ENCODE measurements around the gene FLOT2. TPM values are rescaled to one million over a fixed set of nuclear protein-coding genes. Genes with fewer than 3 reads are reported as not detected.

FLOT2 gene
- polyA plus RNA-seq, 1 of the 3 experiments (the other 2 are of a cell fraction), result 105 TPM

DNA sequence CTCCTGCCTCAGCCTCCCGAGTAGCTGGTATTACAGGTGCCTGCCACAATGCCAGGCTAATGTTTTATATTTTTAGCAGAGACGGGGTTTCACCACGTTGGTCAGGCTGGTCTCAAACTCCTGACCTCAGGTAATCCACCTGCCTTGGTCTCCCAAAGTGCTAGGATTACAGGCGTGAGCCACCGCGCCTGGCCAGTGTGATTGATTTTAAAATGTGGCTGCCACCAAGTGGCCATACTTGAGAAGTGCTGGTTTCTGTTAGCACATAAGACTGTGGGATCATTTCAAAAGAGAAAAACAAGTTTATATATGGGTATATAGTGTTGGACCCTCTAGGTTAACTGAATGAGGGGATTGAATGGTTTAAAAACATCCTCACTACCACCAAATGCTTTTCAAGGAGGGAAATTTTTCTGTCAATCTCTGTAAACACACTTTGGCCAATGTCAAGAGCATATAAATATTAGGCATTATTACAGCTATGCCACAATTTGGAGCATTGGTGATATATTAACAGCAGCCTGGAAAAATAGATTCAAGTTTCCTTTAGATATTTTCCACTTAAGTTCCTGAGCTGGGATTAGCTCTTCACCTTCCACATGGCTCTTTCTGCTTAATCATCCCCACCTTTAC lies 18.9 kb upstream of the FLOT2 start:
- DNase-seq, result peak; percentile 49
- Histone ChIP-seq H3K36me3 (replicated peaks in 1 of 2; ENCODE audit: control insufficient read depth in 1 of 2, insufficient read depth in 2 of 2, low read length in 1 of 2) (peaks cover 80 to 82% of the 10 kb centered on the region in 2 experiments), H3F3A (replicated peaks; ENCODE audit: insufficient read depth) (peaks cover 17% of the 10 kb centered on the region), H3K4me2 (no peak overlapping the region), H2AFZ (ENCODE audit: low read depth) (no peak overlapping the region), H3K9ac (no peak overlapping the region), H3K9me2 (no peaks in the 10 kb centered on the region), H3K27ac (ENCODE audit: low read depth in 2 of 2, low read length in 1 of 2) (no peak overlapping the region), H4K20me1 (ENCODE audit: insufficient read depth) (0 out of 2 replicates have a peak, but pooled peaks cover under 1% of the 10 kb centered on the region), H3K4me3 (ENCODE audit: low read depth in 2 of 2, low read length in 1 of 2) (peak overlapping the region in 1 of 2 experiments; percentile 33; a peak in 1 of 4 replicates), H3K4me1 (ENCODE audit: control insufficient read depth in 1 of 2, insufficient read depth in 2 of 2, low read depth in 1 of 2, low read length in 1 of 2) (no peaks in the 10 kb centered on the region), H3K9me3 (no peaks in the 10 kb centered on the region), H3K79me2 (ENCODE audit: insufficient read depth) (peaks cover 18% of the 10 kb centered on the region; the same call in 1 of the 2 replicates), H3K27me3 (ENCODE audit: insufficient read depth) (no peaks in the 10 kb centered on the region)
- WGBS (ENCODE audit: low lambda C conversion rate), result 75% methylated on average over 6 of the region's 6 CpGs
- peak; percentile 32; the same call in 1 of the 2 replicates for TF ChIP-seq SMC3 (IDR thresholded peaks at IDR 0.05; ENCODE audit: low read depth, low read length)
- TF ChIP-seq, protein P1, sequence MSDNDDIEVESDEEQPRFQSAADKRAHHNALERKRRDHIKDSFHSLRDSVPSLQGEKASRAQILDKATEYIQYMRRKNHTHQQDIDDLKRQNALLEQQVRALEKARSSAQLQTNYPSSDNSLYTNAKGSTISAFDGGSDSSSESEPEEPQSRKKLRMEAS (IDR thresholded peaks at IDR 0.05; ENCODE audit: low read depth), result no peak
- TF ChIP-seq MEF2A (IDR thresholded peaks at IDR 0.05; ENCODE audit: borderline replicate concordance, low read depth), result no peak
- TF ChIP-seq RAD21 (IDR thresholded peaks at IDR 0.05; ENCODE audit: low read length), result peak; percentile 62
- TF ChIP-seq, protein P2, sequence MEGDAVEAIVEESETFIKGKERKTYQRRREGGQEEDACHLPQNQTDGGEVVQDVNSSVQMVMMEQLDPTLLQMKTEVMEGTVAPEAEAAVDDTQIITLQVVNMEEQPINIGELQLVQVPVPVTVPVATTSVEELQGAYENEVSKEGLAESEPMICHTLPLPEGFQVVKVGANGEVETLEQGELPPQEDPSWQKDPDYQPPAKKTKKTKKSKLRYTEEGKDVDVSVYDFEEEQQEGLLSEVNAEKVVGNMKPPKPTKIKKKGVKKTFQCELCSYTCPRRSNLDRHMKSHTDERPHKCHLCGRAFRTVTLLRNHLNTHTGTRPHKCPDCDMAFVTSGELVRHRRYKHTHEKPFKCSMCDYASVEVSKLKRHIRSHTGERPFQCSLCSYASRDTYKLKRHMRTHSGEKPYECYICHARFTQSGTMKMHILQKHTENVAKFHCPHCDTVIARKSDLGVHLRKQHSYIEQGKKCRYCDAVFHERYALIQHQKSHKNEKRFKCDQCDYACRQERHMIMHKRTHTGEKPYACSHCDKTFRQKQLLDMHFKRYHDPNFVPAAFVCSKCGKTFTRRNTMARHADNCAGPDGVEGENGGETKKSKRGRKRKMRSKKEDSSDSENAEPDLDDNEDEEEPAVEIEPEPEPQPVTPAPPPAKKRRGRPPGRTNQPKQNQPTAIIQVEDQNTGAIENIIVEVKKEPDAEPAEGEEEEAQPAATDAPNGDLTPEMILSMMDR (IDR thresholded peaks at IDR 0.05), result peak; percentile 71
- CTCF ChIA-PET, result interaction anchor here (0.6 to 5.2 kb wide), 24 partner anchors 9 to 592 kb away, joined by 3 to 44 read pairs (median 5); partner anchors contain the start of genes FLOT2, NEK8 and TLCD1
- POLR2A ChIA-PET, result no interaction called here

DNA sequence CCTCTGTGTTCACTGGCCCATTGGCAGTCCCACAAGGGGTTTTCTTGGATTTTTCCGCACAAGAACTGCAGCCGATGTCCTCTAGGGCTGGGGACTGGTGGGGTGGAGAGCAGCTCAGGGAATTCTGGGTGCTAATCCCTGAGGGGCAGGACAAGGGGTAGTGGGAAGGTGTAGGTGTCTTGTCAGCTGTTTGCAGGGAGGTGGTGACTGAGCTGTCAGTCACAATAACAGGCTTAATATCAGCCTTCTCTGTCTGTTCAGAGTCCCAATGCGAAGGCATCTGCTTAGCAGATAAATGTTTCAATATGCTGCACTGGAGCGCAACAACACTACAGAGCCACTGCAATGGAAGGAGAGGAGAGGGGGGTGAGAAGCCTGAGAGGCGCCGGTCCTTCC lies 15.4 kb upstream of the FLOT2 start:
- H3K4me1 ChIP-seq (ENCODE audit: control insufficient read depth in 1 of 2, insufficient read depth in 2 of 2, low read depth in 1 of 2, low read length in 1 of 2), result no peaks in the 10 kb centered on the region; a peak in 1 of 4 replicates
- H2AFZ ChIP-seq (ENCODE audit: low read depth), result no peak overlapping the region
- WGBS (ENCODE audit: low lambda C conversion rate), result 94% methylated on average over 6 of the region's 6 CpGs
- no peak overlapping the region for H3K9ac ChIP-seq
- H3K4me2 ChIP-seq, result no peak overlapping the region
- H3K9me2 ChIP-seq, result no peaks in the 10 kb centered on the region
- H3K4me3 ChIP-seq (ENCODE audit: low read depth in 2 of 2, low read length in 1 of 2), result no peak overlapping the region
- H3K9me3 ChIP-seq, result no peaks in the 10 kb centered on the region
- ChIA-PET CTCF (interaction anchor here (0.6 to 8.8 kb wide), 10 partner anchors 10 to 211 kb away, joined by 3 to 63 read pairs (median 3); partner anchors contain the start of gene DHRS13), POLR2A (no interaction called here)
- no peak for DNase-seq
- peaks cover 9% of the 10 kb centered on the region; the same call in 1 of the 2 replicates for H3K79me2 ChIP-seq (ENCODE audit: insufficient read depth)
- H3K36me3 ChIP-seq (replicated peaks in 1 of 2; ENCODE audit: control insufficient read depth in 1 of 2, insufficient read depth in 2 of 2, low read length in 1 of 2), result peaks cover 73 to 88% of the 10 kb centered on the region in 2 experiments
- H4K20me1 ChIP-seq (ENCODE audit: insufficient read depth), result peaks cover 13% of the 10 kb centered on the region; the same call in 1 of the 2 replicates
- H3K27ac ChIP-seq (ENCODE audit: low read depth in 2 of 2, low read length in 1 of 2), result no peak overlapping the region; a peak in 1 of 4 replicates
- H3F3A ChIP-seq (replicated peaks; ENCODE audit: insufficient read depth), result peaks cover 26% of the 10 kb centered on the region
- TF ChIP-seq, protein P3, sequence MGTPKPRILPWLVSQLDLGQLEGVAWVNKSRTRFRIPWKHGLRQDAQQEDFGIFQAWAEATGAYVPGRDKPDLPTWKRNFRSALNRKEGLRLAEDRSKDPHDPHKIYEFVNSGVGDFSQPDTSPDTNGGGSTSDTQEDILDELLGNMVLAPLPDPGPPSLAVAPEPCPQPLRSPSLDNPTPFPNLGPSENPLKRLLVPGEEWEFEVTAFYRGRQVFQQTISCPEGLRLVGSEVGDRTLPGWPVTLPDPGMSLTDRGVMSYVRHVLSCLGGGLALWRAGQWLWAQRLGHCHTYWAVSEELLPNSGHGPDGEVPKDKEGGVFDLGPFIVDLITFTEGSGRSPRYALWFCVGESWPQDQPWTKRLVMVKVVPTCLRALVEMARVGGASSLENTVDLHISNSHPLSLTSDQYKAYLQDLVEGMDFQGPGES (IDR thresholded peaks at IDR 0.05; ENCODE audit: low read depth, low read length), result no peak
- no peak for TF ChIP-seq FOSL2 (IDR thresholded peaks at IDR 0.05; ENCODE audit: borderline replicate concordance, low read depth)
- no peak for TF ChIP-seq EP300 (IDR thresholded peaks at IDR 0.05; ENCODE audit: borderline replicate concordance in 1 of 2, low read depth in 1 of 2, low read length in 1 of 2)
- H3K27me3 ChIP-seq (ENCODE audit: insufficient read depth), result no peaks in the 10 kb centered on the region
